ENCODE results near the gene LAMB3. TPM values are rescaled to one million over a fixed set of nuclear protein-coding genes. Genes with fewer than 3 reads are reported as not detected.

Gene LAMB3
- total RNA-seq, 1 experiment from 2014 or later = 0.85 TPM

GRCh38 chr1:209618756-209619420 is 33.3 kb downstream of the LAMB3 start (continued):
- TF ChIP-seq USF1 (CRISPR knock-in tag; IDR thresholded peaks at IDR 0.05) = no peak
- no peak for TF ChIP-seq FOXP1 (CRISPR knock-in tag; IDR thresholded peaks at IDR 0.05; ENCODE audit: borderline replicate concordance)
- TF ChIP-seq ZNF138 (CRISPR knock-in tag; conservative IDR thresholded peaks at IDR 0.05) = no peak
- TF ChIP-seq E2F5 (CRISPR knock-in tag; IDR thresholded peaks at IDR 0.05) = no peak
- no peak for TF ChIP-seq STAT6 (CRISPR knock-in tag; conservative IDR thresholded peaks at IDR 0.05; ENCODE audit: low read depth)
- no peak for TF ChIP-seq ELF4 (CRISPR knock-in tag; IDR thresholded peaks at IDR 0.05; ENCODE audit: low read depth)
- no peak for TF ChIP-seq ZNF281 (CRISPR knock-in tag; IDR thresholded peaks at IDR 0.05)
- TF ChIP-seq E2F4 (CRISPR knock-in tag; IDR thresholded peaks at IDR 0.05; ENCODE audit: borderline replicate concordance, low read depth) = no peak
- no peak for TF ChIP-seq MXD4 (CRISPR knock-in tag; IDR thresholded peaks at IDR 0.05; ENCODE audit: borderline replicate concordance)
- no peak for TF ChIP-seq SMAD4 (CRISPR knock-in tag; IDR thresholded peaks at IDR 0.05)
- TF ChIP-seq ZNF219 (CRISPR knock-in tag; IDR thresholded peaks at IDR 0.05; ENCODE audit: borderline replicate concordance) = no peak
- no peak for TF ChIP-seq HMGXB4 (CRISPR knock-in tag; IDR thresholded peaks at IDR 0.05)
- no peak for TF ChIP-seq MAX (CRISPR knock-in tag; IDR thresholded peaks at IDR 0.05)
- no peak for TF ChIP-seq SMAD3 (CRISPR knock-in tag; IDR thresholded peaks at IDR 0.05; ENCODE audit: borderline replicate concordance)

GRCh38 chr1:209618291-209618690 is 33.9 kb downstream of the LAMB3 start:
- ChIA-PET CTCF (interaction anchor here (1.1 to 2.3 kb wide), 3 partner anchors 9 to 52 kb away, joined by 4 to 16 read pairs (median 7); no protein-coding TSS in a partner anchor), POLR2A (no interaction called here)
- Mint-ChIP-seq H3K36me3 (no peaks in the 10 kb centered on the region), H3K4me1 (no peaks in the 10 kb centered on the region), H3K27me3 (ENCODE audit: low read depth) (no peaks in the 10 kb centered on the region), H3K9me3 (no peaks in the 10 kb centered on the region), H3K27ac (no peak overlapping the region), H3K4me3 (no peak overlapping the region)
- DNase-seq (ENCODE audit: low spot score) (no peak), ATAC-seq (no peak)
- TF ChIP-seq ZNF512 (CRISPR knock-in tag; IDR thresholded peaks at IDR 0.05; ENCODE audit: borderline replicate concordance) (no peak), USF2 (CRISPR knock-in tag; IDR thresholded peaks at IDR 0.05) (no peak), SMAD4 (CRISPR knock-in tag; IDR thresholded peaks at IDR 0.05) (no peak), ZNF263 (CRISPR knock-in tag; IDR thresholded peaks at IDR 0.05; ENCODE audit: low read depth) (no peak), TEAD1 (CRISPR knock-in tag; IDR thresholded peaks at IDR 0.05) (no peak)
